HepG2 (cell line): ENCODE data around the gene DOCK4. TPM values are rescaled to one million over a fixed set of nuclear protein-coding genes. Genes with fewer than 3 reads are reported as not detected.
A peak's percentile ranks its signal among the peaks of the same experiment; 100 is the strongest.

Experiments used
- AGO2 ChIP-seq: fragments of 200-400 bp; formaldehyde crosslinking; optimal IDR thresholded peaks from 2 replicates; pipeline ENCODE3; 2017; ENCODE audit warnings: mild to moderate bottlenecking, low read depth, low read length, moderate library complexity
- DPF2 ChIP-seq: sonication (generic); formaldehyde crosslinking; IDR thresholded peaks from 2 replicates; pipeline ENCODE4 v1.4.0; 2020; ENCODE audit warnings: mild to moderate bottlenecking, low read depth, missing genetic modification reagents, borderline replicate concordance
- NR1H2 ChIP-seq: sonication (generic); formaldehyde crosslinking; IDR thresholded peaks from 2 replicates; pipeline ENCODE4 v1.8.1; 2022; ENCODE audit warnings: low read depth, missing genetic modification reagents, borderline replicate concordance
- POGZ ChIP-seq: sonication (generic); formaldehyde crosslinking; IDR thresholded peaks from 2 replicates; pipeline ENCODE4 v1.4.0; 2020; ENCODE audit warnings: mild to moderate bottlenecking, missing genetic modification reagents
- PREB ChIP-seq: sonication (generic); formaldehyde crosslinking; IDR thresholded peaks from 2 replicates; pipeline ENCODE4 v1.4.0; 2020; ENCODE audit warnings: missing genetic modification reagents
- SNAPC5 ChIP-seq: sonication (generic); formaldehyde crosslinking; IDR thresholded peaks from 2 replicates; pipeline ENCODE4 v1.8.1; 2023; ENCODE audit warnings: mild to moderate bottlenecking, missing genetic modification reagents, borderline replicate concordance
- SRSF4 ChIP-seq: fragments of 200-400 bp; formaldehyde crosslinking; IDR thresholded peaks from one replicate; pipeline ENCODE4 v1.6.1; 2018; ENCODE audit warnings: mild to moderate bottlenecking, low read depth, low read length, moderate library complexity; ENCODE audit not compliant: poor library complexity, severe bottlenecking
- ZFAT ChIP-seq: sonication (generic); formaldehyde crosslinking; conservative IDR thresholded peaks from 2 replicates; pipeline ENCODE4 v1.8.1; 2023; ENCODE audit warnings: missing genetic modification reagents, inconsistent platforms
- ZNF234 ChIP-seq: sonication (generic); formaldehyde crosslinking; conservative IDR thresholded peaks from 2 replicates; pipeline ENCODE4 v1.5.1; 2020; ENCODE audit warnings: mild to moderate bottlenecking, missing genetic modification reagents
- ZNF33B ChIP-seq: sonication (generic); formaldehyde crosslinking; IDR thresholded peaks from 2 replicates; pipeline ENCODE4 v1.5.1; 2020; ENCODE audit warnings: mild to moderate bottlenecking, missing genetic modification reagents
- ZNF350 ChIP-seq: sonication (generic); formaldehyde crosslinking; IDR thresholded peaks from 2 replicates; pipeline ENCODE4 v1.4.0; 2020; ENCODE audit warnings: mild to moderate bottlenecking, low read depth, missing genetic modification reagents, borderline replicate concordance
- ZNF430 ChIP-seq: sonication (generic); formaldehyde crosslinking; IDR thresholded peaks from 2 replicates; pipeline ENCODE4 v1.9.0; 2021; ENCODE audit warnings: mild to moderate bottlenecking, missing genetic modification reagents
- ZNF431 ChIP-seq: sonication (generic); formaldehyde crosslinking; IDR thresholded peaks from 2 replicates; pipeline ENCODE4 v1.9.0; 2022; ENCODE audit warnings: missing genetic modification reagents, low read depth, mild to moderate bottlenecking, borderline replicate concordance
- ZNF629 ChIP-seq: sonication (generic); formaldehyde crosslinking; conservative IDR thresholded peaks from 2 replicates; pipeline ENCODE4 v1.5.0; 2020; ENCODE audit warnings: missing genetic modification reagents
- ZNF644 ChIP-seq: IDR thresholded peaks from 2 replicates; pipeline ENCODE4 v1.6.1; 2016; ENCODE audit warnings: low read depth
- ZNF878 ChIP-seq: sonication (generic); formaldehyde crosslinking; IDR thresholded peaks from 2 replicates; pipeline ENCODE4 v1.8.1; 2023; ENCODE audit warnings: mild to moderate bottlenecking, missing genetic modification reagents, moderate library complexity
- ZNF891 ChIP-seq: sonication (generic); formaldehyde crosslinking; IDR thresholded peaks from 2 replicates; pipeline ENCODE4 v1.5.0; 2020; ENCODE audit warnings: mild to moderate bottlenecking, missing genetic modification reagents
- polyA plus RNA-seq, 8 experiments: library from polyadenylated mRNA; depleted of rRNA in 3 of 8; stranded (reverse) in 7 of 8; unstranded in 1 of 8; fragments of >200 nt; fragmentation: Illumina TruSeq in 4 of 8; extraction: Trizol in 4 of 8; gene quantifications; 2 replicates each; pipeline versions ENCODE4 v1.2.1 to v1.2.3, GENCODE V29; 2011 to 2016; ENCODE audit warnings: low read depth in 4 of 8, missing spikeins in 1 of 8, mixed read lengths in 1 of 8; ENCODE audit not compliant: insufficient read depth in 1 of 8
- total RNA-seq, 5 experiments: library from RNA; depleted of rRNA; stranded (reverse); fragments of >200 nt; fragmentation: Illumina TruSeq; extraction: Trizol; gene quantifications; 2 replicates each; pipeline ENCODE4 v1.2.3, GENCODE V29; 2016; ENCODE audit warnings: low read depth in 1 of 5
- TF ChIP-seq, protein P1 (sequence below): sonication (generic); formaldehyde crosslinking; IDR thresholded peaks from 2 replicates; pipeline ENCODE4 v1.4.0; 2020; ENCODE audit warnings: missing genetic modification reagents, borderline replicate concordance
- TF ChIP-seq, protein P2 (sequence below): sonication (generic); formaldehyde crosslinking; IDR thresholded peaks from 2 replicates; pipeline ENCODE4 v1.4.0; 2020; ENCODE audit warnings: missing genetic modification reagents, borderline replicate concordance
- TF ChIP-seq, protein P3 (sequence below): sonication (generic); formaldehyde crosslinking; IDR thresholded peaks from 2 replicates; pipeline ENCODE4 v1.4.0; 2020; ENCODE audit warnings: missing genetic modification reagents

DOCK4 gene
- total and polyA plus RNA-seq, 2 of the 13 experiments (the other 11 are each of a cell fraction or from before 2014, with no cell fraction given), result 13.5 to 17.4 TPM

DNA sequence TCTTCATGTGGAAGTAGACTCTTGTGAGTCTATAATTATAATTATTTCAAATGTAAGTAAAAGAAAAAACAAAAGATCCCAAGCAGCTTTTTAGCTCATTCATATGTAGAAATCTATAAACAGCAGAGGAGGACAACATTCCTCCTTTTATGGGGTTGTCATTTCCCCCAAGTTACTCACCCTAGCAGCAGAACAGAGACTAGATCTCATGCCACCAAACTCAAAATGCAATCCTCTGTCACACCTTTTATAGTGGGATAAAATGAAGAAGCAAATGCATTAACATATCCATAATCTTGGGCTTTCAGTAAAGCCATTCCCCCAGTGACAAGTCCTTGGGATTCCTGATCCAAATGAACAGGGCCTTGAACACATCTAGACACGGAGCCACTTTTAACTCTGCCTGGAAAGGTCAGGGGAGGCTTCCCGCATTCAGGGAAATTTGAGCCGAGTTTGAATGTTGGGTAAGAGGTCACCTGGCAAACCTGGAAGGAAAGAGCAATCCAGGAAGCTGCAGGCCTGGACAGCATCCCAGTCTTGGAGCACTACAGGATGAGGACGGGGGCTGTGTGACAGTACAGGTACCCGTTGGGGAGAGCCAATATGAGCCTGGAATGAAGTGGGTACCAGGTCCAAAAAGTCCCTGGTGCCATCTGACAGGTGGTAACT, 76.4 kb downstream of the DOCK4 start (continued):
- TF ChIP-seq, protein P1, sequence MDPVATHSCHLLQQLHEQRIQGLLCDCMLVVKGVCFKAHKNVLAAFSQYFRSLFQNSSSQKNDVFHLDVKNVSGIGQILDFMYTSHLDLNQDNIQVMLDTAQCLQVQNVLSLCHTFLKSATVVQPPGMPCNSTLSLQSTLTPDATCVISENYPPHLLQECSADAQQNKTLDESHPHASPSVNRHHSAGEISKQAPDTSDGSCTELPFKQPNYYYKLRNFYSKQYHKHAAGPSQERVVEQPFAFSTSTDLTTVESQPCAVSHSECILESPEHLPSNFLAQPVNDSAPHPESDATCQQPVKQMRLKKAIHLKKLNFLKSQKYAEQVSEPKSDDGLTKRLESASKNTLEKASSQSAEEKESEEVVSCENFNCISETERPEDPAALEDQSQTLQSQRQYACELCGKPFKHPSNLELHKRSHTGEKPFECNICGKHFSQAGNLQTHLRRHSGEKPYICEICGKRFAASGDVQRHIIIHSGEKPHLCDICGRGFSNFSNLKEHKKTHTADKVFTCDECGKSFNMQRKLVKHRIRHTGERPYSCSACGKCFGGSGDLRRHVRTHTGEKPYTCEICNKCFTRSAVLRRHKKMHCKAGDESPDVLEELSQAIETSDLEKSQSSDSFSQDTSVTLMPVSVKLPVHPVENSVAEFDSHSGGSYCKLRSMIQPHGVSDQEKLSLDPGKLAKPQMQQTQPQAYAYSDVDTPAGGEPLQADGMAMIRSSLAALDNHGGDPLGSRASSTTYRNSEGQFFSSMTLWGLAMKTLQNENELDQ (CRISPR knock-in tag), result no peak
- no peak for TF ChIP-seq ZFAT (CRISPR knock-in tag)
- TF ChIP-seq SNAPC5 (CRISPR knock-in tag), result no peak
- TF ChIP-seq, protein P2, sequence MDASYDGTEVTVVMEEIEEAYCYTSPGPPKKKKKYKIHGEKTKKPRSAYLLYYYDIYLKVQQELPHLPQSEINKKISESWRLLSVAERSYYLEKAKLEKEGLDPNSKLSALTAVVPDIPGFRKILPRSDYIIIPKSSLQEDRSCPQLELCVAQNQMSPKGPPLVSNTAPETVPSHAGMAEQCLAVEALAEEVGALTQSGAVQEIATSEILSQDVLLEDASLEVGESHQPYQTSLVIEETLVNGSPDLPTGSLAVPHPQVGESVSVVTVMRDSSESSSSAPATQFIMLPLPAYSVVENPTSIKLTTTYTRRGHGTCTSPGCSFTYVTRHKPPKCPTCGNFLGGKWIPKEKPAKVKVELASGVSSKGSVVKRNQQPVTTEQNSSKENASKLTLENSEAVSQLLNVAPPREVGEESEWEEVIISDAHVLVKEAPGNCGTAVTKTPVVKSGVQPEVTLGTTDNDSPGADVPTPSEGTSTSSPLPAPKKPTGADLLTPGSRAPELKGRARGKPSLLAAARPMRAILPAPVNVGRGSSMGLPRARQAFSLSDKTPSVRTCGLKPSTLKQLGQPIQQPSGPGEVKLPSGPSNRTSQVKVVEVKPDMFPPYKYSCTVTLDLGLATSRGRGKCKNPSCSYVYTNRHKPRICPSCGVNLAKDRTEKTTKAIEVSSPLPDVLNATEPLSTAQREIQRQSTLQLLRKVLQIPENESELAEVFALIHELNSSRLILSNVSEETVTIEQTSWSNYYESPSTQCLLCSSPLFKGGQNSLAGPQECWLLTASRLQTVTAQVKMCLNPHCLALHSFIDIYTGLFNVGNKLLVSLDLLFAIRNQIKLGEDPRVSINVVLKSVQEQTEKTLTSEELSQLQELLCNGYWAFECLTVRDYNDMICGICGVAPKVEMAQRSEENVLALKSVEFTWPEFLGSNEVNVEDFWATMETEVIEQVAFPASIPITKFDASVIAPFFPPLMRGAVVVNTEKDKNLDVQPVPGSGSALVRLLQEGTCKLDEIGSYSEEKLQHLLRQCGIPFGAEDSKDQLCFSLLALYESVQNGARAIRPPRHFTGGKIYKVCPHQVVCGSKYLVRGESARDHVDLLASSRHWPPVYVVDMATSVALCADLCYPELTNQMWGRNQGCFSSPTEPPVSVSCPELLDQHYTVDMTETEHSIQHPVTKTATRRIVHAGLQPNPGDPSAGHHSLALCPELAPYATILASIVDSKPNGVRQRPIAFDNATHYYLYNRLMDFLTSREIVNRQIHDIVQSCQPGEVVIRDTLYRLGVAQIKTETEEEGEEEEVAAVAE, result no peak
- TF ChIP-seq, protein P3, sequence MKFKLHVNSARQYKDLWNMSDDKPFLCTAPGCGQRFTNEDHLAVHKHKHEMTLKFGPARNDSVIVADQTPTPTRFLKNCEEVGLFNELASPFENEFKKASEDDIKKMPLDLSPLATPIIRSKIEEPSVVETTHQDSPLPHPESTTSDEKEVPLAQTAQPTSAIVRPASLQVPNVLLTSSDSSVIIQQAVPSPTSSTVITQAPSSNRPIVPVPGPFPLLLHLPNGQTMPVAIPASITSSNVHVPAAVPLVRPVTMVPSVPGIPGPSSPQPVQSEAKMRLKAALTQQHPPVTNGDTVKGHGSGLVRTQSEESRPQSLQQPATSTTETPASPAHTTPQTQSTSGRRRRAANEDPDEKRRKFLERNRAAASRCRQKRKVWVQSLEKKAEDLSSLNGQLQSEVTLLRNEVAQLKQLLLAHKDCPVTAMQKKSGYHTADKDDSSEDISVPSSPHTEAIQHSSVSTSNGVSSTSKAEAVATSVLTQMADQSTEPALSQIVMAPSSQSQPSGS, result no peak
- TF ChIP-seq ZNF878, result no peak
- TF ChIP-seq PREB (CRISPR knock-in tag), result no peak
- no peak for TF ChIP-seq DPF2 (CRISPR knock-in tag)
- TF ChIP-seq POGZ (CRISPR knock-in tag), result peak; percentile 72
- no peak for TF ChIP-seq SRSF4
- no peak for TF ChIP-seq ZNF234 (CRISPR knock-in tag)
- TF ChIP-seq ZNF644, result no peak
- TF ChIP-seq AGO2, result no peak
- no peak for TF ChIP-seq ZNF629 (CRISPR knock-in tag)
- no peak for TF ChIP-seq ZNF350 (CRISPR knock-in tag)
- no peak for TF ChIP-seq ZNF891 (CRISPR knock-in tag)
- TF ChIP-seq ZNF431 (CRISPR knock-in tag), result no peak
- TF ChIP-seq ZNF33B (CRISPR knock-in tag), result no peak
- TF ChIP-seq NR1H2 (CRISPR knock-in tag), result no peak
- no peak for TF ChIP-seq ZNF430
